AG10803 (cell line): ENCODE data around the gene CAPN11.
"Not testable (repeated sequence)": the region's sequence is repeated elsewhere in the genome, so short reads cannot be mapped to it uniquely, and the experiment has no call there.

Source experiments
- DNase-seq: peaks from one replicate; pipeline ENCODE4 v3.0.0; 2010; ENCODE audit warnings: low read depth
- H3K4me3 ChIP-seq: 2 replicates; pipeline ENCODE4 v1.5.1; 2011; ENCODE audit warnings: mild to moderate bottlenecking, low read length, control low read depth
- TF ChIP-seq, protein P1 (sequence below): conservative IDR thresholded peaks from 2 replicates; pipeline ENCODE4 v1.5.1; 2011; ENCODE audit warnings: mild to moderate bottlenecking, low read length, control low read depth, inconsistent platforms

CAPN11 gene

DNA sequence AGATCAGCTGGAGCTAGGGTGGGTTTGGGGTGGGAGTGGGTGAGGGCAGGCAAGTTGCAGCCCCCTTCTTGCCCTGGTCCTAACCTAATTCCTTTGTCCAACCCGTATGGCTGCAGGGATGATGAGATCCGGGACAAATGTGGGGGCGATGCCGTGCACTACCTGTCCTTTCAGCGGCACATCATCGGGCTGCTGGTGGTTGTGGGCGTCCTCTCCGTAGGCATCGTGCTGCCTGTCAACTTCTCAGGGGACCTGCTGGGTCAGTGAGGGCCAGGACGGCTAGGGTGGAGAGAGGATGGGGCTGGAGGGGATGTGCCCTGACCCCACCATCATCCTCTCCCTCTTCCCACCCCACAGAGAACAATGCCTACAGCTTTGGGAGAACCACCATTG is 19.3 kb upstream of the CAPN11 start:
- DNase-seq = no peak
- TF ChIP-seq, protein P1, sequence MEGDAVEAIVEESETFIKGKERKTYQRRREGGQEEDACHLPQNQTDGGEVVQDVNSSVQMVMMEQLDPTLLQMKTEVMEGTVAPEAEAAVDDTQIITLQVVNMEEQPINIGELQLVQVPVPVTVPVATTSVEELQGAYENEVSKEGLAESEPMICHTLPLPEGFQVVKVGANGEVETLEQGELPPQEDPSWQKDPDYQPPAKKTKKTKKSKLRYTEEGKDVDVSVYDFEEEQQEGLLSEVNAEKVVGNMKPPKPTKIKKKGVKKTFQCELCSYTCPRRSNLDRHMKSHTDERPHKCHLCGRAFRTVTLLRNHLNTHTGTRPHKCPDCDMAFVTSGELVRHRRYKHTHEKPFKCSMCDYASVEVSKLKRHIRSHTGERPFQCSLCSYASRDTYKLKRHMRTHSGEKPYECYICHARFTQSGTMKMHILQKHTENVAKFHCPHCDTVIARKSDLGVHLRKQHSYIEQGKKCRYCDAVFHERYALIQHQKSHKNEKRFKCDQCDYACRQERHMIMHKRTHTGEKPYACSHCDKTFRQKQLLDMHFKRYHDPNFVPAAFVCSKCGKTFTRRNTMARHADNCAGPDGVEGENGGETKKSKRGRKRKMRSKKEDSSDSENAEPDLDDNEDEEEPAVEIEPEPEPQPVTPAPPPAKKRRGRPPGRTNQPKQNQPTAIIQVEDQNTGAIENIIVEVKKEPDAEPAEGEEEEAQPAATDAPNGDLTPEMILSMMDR = no peak

DNA sequence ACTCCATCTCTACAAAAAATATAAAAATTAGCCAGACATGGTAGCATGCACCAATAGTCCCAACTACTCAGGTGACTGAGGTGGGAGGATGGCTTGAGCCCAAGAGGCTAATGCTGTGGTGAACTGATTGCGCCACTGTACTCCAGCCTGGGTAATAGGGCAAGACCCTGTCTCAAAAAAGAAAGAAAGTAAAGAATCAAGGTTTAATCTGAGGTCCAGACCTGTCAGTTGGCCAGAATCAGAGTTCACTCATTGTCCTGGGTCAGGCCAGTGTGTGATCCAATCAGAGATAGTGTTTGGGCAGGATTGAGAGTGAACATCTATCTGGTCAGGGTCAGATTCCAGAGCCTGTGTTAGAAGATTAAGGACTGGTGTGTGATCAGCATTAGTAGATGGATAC is 15.8 kb upstream of the CAPN11 start:
- TF ChIP-seq, protein P1 = no peak
- DNase-seq = no peak
- no peak overlapping the region for H3K4me3 ChIP-seq

More for the DNA sequence above, 19.3 kb upstream of the CAPN11 start:
- H3K4me3 ChIP-seq = no peak overlapping the region

DNA sequence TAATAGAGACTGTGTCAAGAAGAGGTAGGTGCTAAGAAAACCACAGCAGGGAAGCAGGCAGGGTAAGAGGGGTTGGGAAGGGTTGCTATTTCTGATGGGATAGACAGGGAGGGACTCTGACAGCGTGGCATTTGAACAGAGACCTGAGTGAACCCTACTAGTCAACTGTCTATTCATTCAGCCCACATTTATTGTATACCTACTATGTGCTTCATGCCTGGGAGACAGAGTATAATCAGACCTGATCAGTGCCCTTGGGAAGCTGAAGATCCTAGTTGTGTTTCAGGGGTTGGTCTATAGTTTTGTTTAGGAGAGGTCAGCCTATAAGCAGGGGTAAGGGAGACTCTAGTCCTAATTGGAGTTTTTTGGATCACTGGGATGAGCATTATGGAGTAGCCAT is 14.9 kb upstream of the CAPN11 start:
- TF ChIP-seq, protein P1 = no peak
- H3K4me3 ChIP-seq = no peak overlapping the region
- DNase-seq = no peak

DNA sequence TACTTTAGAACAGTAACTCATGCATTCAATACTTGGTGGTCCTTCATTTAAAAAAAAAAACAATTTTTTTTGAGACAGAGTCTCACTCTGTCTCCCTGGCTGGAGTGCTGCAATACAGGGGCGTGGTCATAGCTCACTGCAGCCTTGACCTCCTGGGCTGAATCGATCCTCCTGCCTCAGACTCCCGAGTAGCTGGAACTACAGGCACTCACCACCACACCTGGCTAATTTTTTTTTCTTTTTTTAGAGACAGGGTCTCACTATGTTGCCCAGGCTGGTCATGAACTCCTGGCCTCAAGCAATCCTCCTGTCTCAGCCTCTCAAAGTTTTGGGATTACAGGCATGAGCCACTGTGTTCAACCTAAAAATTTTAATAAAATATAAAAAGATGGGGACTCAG is 14.1 kb upstream of the CAPN11 start:
- H3K4me3 ChIP-seq, DNase-seq: not testable (repeated sequence)

DNA sequence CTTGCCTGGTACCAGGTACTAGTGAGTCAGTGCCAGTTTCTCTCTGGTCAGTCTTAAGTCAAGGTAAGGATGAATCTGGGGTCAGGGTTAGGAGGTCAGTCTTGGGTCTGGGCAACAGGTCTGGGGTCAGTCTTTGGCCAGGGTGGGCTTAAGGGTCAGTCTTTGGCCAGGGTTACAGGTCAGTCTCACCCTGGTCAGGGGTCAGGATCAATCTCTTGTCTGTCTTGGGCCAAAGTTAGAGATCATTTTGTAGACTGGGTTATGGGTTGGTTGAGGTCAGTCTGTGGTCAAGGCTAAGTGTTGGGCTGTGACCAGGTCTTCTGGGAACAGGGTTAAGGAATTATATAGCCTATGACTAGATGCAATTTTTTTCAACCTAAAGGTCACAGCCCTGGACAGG is 12.8 kb upstream of the CAPN11 start:
- TF ChIP-seq, protein P1 = no peak
- DNase-seq = no peak
- no peak overlapping the region for H3K4me3 ChIP-seq

DNA sequence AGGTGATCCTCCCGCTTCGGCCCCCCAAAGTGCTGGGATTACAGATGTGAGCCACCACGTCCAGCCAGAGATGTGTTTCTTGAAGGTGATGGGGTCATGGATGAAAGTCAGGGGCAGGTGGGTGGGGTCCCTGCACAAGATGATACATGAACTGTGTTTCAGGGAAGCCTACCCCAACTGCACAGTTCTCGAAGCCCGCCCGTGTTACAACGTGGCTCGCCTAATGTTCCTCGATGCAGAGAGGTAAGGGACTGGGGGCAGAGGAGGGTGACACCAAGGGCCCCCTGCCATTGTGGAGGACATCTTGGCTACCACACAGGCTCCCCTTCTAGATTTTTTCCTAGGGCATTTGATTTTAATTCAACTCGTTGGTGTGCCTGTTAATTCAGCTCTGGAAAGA is 11.9 kb upstream of the CAPN11 start:
- DNase-seq = no peak
- TF ChIP-seq, protein P1 = no peak
- no peak overlapping the region for H3K4me3 ChIP-seq

DNA sequence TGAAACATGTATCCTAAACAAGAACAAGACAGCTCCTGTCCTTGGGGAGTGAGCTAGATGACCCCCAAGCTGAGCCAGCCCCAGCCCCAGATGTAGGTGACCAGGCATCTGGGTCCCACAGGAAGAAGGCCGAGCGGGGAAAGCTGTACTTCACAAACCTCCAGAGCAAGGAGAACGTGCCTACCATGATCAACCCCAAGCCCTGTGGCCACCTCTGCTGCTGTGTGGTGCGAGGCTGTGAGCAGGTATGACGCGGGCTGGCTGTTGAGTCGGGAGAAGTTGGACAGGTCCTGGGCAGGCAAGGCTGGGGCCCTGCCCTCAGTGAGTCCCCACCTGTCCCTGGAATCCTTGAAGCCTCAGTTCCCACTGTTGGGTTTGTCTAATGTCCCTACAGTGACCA is 11.4 kb upstream of the CAPN11 start:
- TF ChIP-seq, protein P1 = no peak
- H3K4me3 ChIP-seq = no peak overlapping the region
- DNase-seq = no peak

DNA sequence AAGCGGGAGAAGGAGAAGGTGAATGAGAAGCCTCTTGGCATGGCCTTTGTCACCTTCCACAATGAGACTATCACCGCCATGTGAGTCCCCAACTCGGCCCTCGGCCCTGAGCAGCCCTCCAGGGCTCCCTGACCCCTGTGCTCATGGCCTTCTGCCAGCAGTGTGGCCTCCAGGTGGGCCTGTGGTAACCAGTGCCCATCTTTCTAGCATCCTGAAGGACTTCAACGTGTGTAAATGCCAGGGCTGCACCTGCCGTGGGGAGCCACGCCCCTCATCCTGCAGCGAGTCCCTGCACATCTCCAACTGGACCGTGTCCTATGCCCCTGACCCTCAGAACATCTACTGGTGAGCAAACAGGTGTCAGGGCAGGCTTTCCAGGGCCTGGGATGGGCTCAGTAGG is 10.3 kb upstream of the CAPN11 start:
- no peak overlapping the region for H3K4me3 ChIP-seq
- TF ChIP-seq, protein P1 = no peak
- no peak for DNase-seq
